SKM-1 (cell line): ENCODE measurements around the gene CHD2.

Source experiments
- DNase-seq: peaks from one replicate; lab custom pipeline; 2025; ENCODE audit not compliant: unreplicated experiment; lab: John Stamatoyannopoulos, UW

CHD2 gene

DNA sequence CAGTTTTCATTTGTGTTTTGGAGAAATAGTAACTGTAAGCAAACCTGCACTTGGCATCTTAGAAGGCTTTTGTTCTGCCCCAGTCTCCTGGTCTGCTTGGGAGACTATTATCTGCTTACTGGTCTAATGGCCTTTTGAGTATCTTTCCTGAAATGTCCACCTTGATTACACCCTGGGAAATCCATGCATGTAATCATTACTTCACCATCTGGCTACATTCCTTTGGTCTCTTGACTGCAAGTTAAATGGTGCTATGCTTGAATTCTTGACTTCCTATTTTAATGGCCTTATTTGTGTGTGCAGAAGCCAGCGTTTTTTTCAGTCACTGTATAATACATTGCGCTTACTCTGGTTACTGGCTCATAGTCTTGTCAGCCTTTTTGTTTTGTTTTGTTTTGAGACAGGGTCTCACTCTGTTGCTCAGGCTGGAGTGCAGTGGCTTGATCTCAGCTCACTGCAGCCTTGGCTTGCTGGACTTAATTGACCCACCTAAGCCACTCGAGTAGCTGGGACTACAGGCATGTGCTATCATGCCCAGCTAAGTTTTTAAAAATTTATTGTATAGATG is 30.0 kb downstream of the CHD2 start:
- no peak for DNase-seq

DNA sequence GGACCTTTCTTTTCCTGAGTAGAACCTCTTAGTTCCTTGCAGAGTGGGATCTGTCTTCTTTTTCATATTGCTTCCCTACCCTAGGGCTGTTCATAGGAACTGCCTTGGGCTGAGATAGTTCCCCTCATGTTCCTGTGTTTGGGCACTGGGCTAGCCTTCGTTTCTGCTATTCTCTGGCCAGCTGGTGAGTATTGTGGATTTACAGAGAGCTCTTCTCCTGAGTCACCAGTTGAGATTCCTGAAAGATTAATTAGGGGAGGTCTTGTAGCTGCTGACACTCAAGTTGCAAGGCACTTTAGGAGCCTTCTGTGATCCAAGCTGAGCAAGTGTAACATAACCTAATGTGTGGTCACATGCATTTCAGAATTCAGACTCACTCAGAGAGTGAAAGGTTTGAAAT is 30.7 kb downstream of the CHD2 start:
- no peak for DNase-seq

DNA sequence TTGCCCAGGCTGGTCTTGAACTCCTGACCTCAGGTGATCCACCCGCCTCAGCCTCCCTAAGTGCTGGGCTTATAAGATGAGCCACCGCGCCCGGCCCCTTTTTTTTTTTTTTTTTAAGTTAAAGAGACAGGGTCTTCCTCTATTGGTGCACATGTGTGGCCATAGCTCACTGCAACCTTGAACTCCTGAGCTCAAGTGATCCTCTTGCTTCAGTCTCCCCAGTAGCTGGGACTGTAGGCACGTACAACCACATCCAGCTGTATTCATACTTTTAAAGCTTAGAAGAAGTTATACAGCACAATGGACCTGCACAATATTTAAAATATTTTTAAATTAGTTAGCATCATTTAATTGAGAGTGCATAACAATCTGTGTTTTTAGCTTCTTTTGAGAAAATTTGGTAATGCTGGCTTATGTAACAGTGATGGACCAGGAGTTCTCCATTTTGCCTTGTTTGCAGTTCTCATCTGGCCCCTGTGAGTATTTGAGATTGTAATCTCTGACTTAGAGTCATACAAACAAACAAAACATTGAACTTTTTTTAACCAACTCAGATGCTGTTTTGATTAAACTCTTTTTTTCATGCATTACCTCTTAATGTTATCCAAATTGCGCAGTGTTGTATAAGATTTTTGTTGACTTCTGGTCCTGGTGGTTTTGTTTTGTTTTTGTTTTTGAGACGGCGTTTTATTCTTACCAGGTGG is 33.0 kb downstream of the CHD2 start:
- DNase-seq = no peak

DNA sequence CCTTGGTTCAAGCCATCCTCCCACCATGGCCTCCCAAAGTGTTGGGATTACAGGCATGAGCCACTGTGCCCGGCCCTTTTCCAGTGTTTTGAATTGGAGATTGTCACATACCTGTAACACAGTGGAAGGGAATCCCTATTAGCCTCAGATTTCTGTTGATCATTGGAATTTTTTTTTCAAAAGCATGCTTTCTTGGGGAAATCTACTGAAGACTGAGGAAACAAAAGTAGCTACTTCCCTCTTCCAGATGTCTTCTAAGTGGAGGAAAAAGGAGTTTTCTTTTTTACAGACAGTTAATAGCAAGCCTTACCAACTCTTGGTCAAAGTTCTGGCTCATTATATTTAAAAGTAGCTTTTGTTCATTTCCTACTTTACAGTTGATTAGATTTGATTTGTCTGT is 33.7 kb downstream of the CHD2 start:
- no peak for DNase-seq

DNA sequence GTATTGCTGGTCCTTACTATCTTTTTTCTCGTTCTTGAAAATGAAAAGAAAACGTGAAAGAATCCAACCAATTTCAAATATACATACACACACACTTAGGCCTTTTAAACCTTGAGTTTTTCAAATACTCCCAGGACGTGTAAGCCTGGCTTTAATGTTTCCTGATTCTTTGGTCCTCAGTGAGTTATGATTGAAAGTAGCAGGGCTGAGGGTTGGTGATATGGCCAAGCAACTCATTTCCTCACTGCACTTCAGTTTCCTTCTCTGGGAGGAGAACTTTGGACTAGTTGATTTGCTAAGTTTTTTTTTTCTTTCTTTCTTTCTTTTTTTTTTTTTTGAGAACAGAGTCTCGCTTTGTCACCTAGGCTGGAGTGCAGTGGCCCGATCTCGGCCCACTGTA is 34.6 kb downstream of the CHD2 start:
- DNase-seq = no peak

DNA sequence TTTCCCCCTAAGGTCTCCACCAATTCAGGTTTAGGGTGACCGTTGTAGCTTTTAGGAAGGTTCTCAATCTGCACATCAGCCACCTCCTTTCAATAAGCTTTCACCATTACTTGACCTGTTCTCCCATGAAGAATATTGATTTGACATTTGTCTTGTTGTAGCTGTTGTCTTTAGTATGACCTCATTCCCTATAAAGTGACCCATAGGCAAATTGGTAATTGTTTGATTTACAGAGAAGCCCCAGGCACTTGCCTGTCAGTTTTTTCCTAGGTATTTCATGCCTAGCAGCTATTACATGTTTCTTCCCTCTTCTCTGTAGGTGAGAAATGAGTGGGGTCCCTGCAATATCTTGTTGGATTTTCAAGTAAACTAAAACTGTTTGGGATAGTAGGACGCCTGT is 36.0 kb downstream of the CHD2 start:
- DNase-seq = no peak

DNA sequence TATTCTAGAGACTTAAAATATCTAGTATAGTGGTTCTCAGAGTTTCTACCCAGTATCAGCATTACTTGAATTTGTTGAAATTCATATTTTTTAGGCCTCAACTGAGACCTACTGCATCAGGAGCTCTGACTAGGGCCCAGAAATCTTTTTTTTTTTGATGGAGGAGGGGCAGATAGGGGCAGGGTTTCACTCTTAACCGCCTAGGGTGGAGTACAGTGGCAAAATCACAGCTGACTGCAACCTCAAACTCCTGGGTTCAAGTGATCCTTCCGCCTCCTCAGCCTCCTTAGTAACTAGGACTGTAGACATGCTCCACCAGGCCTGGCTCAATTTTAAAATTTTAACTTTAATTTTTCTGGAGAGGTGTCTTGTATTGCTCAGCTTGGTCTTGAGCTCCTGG is 36.6 kb downstream of the CHD2 start:
- DNase-seq = no peak

DNA sequence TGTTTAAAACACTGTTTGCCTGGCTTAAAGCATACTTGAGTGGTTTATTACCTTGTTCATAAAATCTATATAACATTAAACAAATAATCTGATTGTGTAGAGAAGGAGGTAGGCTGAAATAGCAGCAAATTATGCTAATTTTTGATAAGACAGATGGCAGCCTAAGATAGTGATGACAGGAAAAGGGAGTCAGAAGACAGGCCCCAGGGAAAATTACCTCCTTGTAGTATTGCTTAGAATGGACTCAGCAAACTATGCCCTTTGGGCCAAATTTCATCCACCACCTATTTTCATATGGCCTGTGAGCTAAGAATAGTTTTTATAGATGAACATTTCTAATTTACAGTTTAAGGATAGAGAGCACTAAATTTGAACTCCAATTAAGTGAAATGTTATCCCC is 37.8 kb downstream of the CHD2 start:
- no peak for DNase-seq

DNA sequence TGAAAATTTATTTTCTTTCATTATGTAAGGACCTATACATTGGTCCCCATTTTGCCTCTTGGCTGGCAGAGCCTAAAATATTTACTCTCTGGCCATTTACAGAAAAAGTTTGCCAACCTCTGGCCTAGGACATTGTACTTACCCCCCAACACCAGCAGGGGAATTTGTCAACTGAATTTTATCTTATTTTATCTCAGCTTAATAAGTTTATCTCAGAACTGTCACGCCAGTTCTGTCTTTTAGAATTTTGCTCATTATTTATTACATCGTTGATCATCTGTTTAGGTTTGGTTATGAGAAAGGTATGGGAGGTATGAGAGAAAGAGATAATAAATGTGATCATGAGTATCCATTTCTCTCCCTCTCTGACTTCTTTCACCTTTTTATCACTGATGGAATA is 38.3 kb downstream of the CHD2 start:
- DNase-seq = no peak

DNA sequence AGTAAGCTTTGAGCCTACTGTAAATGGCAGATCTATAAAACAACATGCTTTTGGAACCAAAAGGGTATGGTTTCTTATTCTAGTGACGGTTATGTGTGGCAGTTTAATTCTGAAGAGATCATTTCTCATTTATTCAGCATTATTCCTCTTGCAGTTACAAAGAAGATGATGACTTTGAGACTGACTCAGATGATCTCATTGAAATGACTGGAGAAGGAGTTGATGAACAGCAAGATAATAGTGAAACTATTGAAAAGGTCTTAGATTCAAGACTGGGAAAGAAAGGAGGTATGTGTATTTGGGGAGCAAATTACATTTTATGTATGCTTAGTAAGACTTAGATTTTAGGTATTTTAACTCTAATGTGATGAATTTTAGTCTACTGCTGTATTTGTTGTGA is 41.5 kb downstream of the CHD2 start:
- DNase-seq = no peak

DNA sequence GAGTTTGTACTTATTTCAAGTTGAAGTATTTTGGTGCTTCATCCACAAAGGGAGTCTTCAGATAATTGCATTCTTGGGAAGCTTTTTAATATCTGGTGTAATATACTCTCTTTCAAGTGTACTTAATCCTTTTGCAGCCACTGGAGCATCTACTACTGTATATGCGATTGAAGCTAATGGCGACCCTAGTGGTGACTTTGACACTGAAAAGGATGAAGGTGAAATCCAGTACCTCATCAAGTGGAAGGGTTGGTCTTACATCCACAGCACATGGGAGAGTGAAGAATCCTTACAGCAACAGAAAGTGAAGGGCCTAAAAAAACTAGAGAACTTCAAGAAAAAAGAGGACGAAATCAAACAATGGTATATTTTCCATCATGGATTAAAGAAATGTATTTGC is 42.6 kb downstream of the CHD2 start:
- no peak for DNase-seq

DNA sequence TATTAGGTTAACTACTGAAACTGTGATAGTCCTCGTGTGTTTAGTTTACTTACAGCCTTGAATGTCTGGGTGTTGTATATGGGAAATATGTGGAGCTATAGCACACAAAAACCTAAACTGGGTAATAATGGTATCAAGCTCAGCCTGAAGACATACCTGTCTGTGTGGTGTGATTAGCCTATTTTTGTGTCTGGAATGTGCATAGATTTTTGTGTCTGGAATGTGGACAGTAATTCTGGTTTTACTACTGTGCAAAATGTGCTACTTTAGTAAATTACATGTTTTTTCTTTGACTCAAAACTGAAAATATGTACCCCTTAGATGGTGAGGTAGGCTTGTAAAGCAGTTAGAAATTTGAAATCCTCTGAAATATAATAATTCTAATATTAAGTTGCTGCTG is 43.5 kb downstream of the CHD2 start:
- DNase-seq = no peak

DNA sequence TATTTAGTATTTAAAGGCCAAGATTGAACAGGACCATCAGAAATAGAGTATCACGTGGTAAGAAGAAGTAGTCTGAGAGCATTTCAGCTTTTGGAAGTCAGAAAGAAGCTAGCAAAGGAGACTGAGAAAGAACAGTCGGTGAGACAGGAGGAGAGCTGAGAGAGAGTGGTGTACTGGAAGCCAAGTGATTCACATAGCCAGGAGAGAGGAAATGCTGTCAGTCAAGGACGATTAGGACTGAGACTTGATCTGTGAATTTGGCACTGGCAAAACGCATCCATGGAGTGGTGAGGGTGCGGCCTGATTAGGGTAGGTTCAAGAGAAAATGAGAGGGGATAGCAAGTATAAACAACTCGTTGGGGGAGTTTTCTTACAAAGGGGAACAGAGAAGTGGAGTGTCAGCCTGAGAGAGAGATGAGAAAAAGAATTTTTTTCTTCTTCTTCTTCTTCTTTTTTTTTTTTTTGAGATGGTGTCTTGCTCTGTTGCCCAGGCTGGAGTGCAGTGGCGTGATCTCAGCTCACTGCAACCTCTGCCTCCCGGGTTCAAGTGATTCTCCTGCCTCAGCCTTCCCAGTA is 44.9 kb downstream of the CHD2 start:
- DNase-seq = no peak

DNA sequence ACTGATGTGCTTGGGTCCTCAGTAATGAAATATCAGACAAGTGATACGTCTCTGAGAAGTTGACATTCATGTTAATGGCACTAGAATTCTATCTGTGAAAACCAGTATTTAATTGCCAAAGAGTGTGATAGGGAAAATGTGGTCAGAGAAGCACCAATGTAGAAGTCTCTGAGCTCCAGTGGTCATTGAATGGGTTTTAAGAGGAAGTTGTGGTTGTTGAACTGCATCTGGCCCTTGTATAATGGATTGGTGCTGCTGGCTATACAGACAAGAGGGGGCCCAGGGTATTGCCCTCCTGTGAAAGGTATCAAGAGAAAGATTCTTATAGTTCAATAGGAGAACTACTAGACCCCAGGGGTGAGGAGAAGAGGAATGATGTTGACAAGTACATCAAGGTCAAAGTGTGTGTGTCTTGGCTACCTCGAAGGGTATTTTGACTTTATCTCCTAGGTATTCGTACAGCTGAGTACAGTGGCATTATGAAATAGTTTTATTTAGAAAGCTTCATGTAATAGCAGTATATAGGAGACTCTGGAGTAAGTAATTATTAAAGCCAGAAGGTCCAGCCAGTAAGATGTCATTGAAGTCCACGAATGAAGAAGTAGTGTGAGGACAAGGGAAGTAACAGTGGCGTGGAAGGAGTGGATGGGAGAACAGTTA is 47.1 kb downstream of the CHD2 start:
- DNase-seq = no peak

DNA sequence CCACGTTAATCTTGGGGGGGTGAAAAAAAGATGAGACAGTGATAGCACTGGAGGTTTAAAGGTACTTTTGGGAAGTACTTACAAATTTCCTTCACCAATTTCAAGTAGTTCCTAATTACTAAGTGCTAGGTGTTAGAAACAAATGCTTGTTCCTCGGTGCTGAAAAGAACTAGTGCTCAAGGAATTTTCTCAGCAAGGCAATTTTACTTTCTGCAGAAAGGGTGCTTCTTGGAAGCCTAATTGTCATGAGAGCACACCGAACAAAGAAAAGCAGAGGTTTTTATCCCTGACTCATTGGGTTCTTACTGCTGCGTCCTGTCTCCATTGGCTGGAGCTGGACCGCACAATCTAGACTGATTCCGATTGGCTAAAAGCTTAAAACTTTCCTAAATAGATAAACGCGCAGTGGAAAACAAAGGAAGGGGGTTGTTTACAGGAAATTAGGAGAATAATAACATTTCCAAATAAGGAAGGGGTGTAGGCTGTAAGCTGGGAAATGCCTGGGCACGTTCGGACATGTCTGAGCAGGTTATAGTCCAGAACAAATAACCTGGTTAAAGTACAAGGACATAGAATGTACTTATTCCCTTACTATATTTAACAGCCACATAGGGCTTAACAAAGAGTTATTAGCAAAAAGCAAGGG is 49.6 kb downstream of the CHD2 start:
- no peak for DNase-seq

DNA sequence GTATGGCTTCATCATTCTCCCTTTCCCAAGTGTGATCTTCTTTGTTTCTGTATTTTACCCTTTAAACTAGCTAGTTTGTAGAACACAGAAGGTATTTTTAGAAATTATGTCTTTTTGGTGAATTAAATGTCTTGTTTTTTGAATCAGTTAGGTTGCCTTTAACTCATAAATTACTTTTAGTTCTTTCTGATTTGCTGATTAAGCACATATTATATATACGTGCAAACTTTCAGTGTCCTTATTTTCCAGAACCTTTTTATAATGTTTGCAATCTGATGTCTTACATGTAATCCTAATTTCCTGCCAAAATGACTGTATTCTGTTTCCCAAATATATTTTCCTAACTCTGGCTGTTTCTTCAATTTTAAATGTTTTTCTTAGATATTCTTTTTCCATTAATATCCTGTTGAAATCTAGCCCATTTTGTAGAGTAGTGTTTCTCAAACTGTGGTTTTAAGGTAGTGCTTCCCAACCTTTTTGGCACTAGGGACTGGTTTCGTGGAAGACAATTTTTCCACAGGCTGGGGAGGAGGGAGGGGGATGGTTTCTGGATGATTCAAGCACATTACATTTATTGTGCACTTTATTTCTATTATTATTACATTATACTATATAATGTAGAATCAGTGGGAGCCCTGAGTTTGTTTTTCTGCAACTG is 51.8 kb downstream of the CHD2 start:
- DNase-seq = no peak

DNA sequence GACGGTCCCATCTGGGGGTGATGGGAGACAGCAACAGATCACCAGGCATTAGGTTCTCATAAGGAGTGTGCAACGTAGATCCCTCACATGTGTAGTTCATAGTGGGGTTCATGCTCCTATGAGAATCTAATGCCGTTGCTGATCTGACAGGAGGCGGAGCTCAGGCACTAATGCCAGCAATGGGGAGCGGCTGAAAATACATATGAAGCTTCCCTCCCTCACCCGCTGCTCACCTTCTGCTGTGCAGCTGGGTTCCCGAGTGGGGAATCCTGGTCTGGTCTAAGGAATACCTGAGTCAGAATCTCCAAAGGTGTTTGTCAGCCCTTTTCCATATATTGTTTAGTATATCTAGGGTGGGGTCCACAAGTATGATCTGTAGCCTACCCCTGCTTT is 52.3 kb downstream of the CHD2 start:
- no peak for DNase-seq

DNA sequence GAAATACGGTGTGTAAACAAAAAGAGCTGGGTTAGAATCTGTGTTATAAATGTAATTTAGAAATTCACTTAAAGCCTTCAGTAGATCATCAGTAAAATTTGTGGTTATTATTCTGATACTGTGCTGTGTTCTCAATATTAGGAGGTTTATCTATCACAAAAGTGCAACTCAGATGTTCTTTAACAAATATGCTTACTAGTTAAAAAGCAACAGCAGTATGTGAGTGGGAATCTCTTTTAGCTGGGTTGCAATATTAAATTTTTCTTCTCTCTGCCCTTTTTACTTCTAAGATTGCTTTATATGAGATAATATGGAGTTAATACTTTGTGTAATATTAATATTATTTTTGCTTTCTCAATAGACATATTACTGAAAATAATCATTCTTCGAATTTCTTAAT is 53.4 kb downstream of the CHD2 start:
- DNase-seq = no peak

DNA sequence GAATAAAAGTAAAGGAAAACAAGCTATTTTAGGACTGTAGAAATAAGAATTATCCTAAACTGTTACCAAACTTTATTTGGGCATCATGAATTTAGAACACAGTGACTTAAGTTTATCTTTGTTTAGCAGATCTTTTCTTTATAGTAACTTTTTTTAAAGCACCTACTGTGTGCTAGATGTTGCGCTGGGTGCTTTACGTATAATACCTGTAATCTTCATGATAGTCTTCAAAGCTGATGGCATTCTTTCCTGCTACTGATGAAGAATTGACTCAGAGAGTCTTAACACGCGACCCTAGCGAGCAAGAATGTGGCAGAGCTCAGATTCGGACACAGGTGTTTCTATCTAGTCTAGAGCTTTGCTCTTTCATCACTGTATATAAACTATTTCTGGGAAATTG is 53.9 kb downstream of the CHD2 start:
- no peak for DNase-seq

DNA sequence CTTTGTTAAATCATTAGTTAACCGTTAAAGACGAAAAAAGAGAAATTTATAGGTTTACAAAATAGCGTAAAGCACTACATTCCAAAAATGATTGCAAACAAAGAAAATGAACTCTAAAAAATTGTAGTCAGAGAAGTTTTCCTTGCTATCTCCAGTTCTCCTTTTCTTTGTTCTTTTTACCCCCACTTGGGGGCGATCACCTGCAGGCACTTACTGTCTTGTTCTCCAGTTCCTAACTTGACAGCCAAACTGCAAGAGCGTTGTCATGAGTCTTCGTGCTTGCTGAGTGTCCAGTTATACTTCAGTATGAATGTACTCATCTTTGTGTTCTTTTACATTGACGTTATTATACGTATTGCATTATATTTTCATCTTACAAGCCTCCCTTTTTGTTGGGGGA is 54.5 kb downstream of the CHD2 start:
- no peak for DNase-seq

DNA sequence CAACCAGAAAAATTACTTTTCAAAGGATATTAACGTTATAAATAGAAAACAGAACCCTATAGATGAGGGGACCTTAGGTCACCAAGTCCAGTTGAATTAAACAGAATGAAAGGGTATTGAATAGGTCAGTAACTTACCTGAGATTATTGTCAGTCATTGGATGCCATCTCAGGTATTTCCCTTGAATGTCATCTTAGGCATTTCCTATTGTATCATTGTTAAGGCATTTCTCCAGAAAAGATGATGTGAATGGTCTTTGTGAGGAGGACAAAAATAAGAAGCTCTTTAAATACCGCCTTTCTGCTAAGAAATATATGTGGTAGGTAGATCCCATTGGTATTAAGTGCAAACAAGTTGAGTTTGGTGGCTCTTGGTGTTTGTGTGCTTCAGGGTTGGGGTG is 55.6 kb downstream of the CHD2 start:
- DNase-seq = no peak
